ENCODE data around the gene AK8. TPM values are rescaled to one million over a fixed set of nuclear protein-coding genes. Genes with fewer than 3 reads are reported as not detected.

AK8 gene
- total RNA-seq, 1 experiment from 2014 or later = not detected

DNA sequence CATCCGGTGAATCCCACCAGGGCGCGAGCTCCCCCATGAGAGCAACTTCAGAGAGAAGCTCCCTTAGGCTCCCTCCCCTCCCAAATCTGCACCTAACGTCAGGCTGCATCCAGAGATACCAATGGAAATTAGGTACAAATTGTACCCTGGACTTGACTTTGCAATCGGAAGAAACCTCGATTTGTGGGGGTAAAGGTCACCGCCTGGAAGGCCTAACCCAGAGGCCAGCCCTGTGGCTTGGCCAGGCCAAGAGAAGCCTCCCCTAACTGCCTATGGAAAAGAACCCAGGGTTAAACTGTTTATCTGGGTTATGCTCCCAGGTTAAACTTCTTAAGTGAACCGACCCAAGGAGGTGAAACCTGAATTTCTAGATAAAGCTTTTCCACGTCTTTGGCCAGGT lies 127.4 kb downstream of the AK8 start:
- TF ChIP-seq, protein P1, sequence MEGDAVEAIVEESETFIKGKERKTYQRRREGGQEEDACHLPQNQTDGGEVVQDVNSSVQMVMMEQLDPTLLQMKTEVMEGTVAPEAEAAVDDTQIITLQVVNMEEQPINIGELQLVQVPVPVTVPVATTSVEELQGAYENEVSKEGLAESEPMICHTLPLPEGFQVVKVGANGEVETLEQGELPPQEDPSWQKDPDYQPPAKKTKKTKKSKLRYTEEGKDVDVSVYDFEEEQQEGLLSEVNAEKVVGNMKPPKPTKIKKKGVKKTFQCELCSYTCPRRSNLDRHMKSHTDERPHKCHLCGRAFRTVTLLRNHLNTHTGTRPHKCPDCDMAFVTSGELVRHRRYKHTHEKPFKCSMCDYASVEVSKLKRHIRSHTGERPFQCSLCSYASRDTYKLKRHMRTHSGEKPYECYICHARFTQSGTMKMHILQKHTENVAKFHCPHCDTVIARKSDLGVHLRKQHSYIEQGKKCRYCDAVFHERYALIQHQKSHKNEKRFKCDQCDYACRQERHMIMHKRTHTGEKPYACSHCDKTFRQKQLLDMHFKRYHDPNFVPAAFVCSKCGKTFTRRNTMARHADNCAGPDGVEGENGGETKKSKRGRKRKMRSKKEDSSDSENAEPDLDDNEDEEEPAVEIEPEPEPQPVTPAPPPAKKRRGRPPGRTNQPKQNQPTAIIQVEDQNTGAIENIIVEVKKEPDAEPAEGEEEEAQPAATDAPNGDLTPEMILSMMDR (conservative IDR thresholded peaks at IDR 0.05; ENCODE audit: low read depth, low read length) = no peak
- no peak for TF ChIP-seq EZH2 (IDR thresholded peaks at IDR 0.05; ENCODE audit: borderline replicate concordance, low read depth, low read length, poor library complexity, severe bottlenecking)
- Histone ChIP-seq H3K4me3 (ENCODE audit: low read depth, low read length, poor library complexity, severe bottlenecking) (no peak overlapping the region), H3K36me3 (ENCODE audit: insufficient read depth, low read length, poor library complexity, severe bottlenecking) (no peaks in the 10 kb centered on the region), H3K9me3 (ENCODE audit: low read depth, low read length, poor library complexity, severe bottlenecking) (no peaks in the 10 kb centered on the region), H3K27me3 (replicated peaks; ENCODE audit: insufficient read depth, low read depth, low read length, poor library complexity) (peaks cover 9% of the 10 kb centered on the region), H3K4me1 (ENCODE audit: insufficient read depth, low read length, poor library complexity, severe bottlenecking) (peaks cover 2% of the 10 kb centered on the region), H3K27ac (ENCODE audit: low read depth, low read length, poor library complexity, severe bottlenecking) (no peak overlapping the region)
- CTCF ChIA-PET = no interaction called here
- no TSS peak for BruUV-seq (replicated peaks)
- intact Hi-C loops (cut with micrococcal nuclease; ENCODE audit: unreplicated experiment) = no loop called here
- no peak for DNase-seq (ENCODE audit: low spot score)
- POLR2A ChIA-PET (ENCODE audit: low non-redundant PET) = no interaction called here

DNA sequence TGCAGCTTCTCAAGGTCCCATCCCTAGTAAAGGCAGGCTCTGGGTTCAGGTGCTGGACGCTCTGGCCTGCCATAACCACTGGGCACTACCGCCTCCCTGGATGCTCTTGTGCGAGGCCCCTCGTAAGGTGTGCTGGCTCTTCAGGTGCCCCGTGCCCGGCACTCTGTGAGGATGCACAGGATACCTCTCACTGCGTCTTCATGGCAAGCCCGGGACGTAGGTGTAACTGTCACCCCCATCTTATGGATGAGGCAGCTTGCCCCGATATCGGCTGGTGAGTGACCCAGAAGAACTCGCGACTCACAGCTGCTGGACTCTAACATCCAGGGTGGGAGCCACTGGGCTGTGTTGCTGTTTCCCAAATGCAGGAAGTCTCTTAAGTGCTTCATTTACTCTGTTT lies 128.8 kb downstream of the AK8 start:
- POLR2A ChIA-PET (ENCODE audit: low non-redundant PET) = no interaction called here
- DNase-seq (ENCODE audit: low spot score) = no peak
- TF ChIP-seq EZH2 (IDR thresholded peaks at IDR 0.05; ENCODE audit: borderline replicate concordance, low read depth, low read length, poor library complexity, severe bottlenecking) = no peak
- TF ChIP-seq, protein P1 (conservative IDR thresholded peaks at IDR 0.05; ENCODE audit: low read depth, low read length) = no peak

DNA sequence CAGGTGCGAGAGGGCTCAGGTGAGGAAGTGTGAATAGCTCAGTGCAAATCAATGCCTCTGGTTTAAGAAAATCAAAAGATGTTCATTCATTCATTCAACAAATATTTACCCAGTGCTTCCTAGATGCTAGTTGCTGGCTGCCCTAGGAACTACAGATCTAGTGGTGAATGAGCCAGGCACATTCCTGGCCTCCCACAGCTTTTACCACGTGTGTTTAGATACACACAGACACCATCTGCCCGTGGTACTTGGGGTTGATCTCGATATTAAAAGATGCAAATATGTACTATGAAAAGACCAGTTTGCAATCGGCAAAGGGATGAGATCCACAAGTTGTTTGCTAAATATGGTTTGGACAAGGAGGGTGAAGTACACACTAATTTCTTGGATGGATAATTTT lies 129.6 kb downstream of the AK8 start:
- TF ChIP-seq, protein P1 (conservative IDR thresholded peaks at IDR 0.05; ENCODE audit: low read depth, low read length) = no peak
- no peak for TF ChIP-seq EZH2 (IDR thresholded peaks at IDR 0.05; ENCODE audit: borderline replicate concordance, low read depth, low read length, poor library complexity, severe bottlenecking)
- no TSS peak for BruUV-seq (replicated peaks)
- ChIA-PET POLR2A (ENCODE audit: low non-redundant PET) (no interaction called here), CTCF (no interaction called here)
- peaks cover 22% of the 10 kb centered on the region for H3K4me1 ChIP-seq (ENCODE audit: insufficient read depth, low read length, poor library complexity, severe bottlenecking)
- no peaks in the 10 kb centered on the region for H3K36me3 ChIP-seq (ENCODE audit: insufficient read depth, low read length, poor library complexity, severe bottlenecking)
- no peak overlapping the region for H3K4me3 ChIP-seq (ENCODE audit: low read depth, low read length, poor library complexity, severe bottlenecking)
- no peak for DNase-seq (ENCODE audit: low spot score)
- H3K27ac ChIP-seq (ENCODE audit: low read depth, low read length, poor library complexity, severe bottlenecking) = no peak overlapping the region
- peaks cover 31% of the 10 kb centered on the region for H3K27me3 ChIP-seq (replicated peaks; ENCODE audit: insufficient read depth, low read depth, low read length, poor library complexity)
- intact Hi-C loops (cut with micrococcal nuclease; ENCODE audit: unreplicated experiment) = no loop called here
- no peaks in the 10 kb centered on the region for H3K9me3 ChIP-seq (ENCODE audit: low read depth, low read length, poor library complexity, severe bottlenecking)

More for the DNA sequence above, 128.8 kb downstream of the AK8 start:
- intact Hi-C loops (cut with micrococcal nuclease; ENCODE audit: unreplicated experiment) = no loop called here
- H3K9me3 ChIP-seq (ENCODE audit: low read depth, low read length, poor library complexity, severe bottlenecking) = no peaks in the 10 kb centered on the region
- CTCF ChIA-PET = no interaction called here
- no peak overlapping the region for H3K4me3 ChIP-seq (ENCODE audit: low read depth, low read length, poor library complexity, severe bottlenecking)
- no peaks in the 10 kb centered on the region for H3K36me3 ChIP-seq (ENCODE audit: insufficient read depth, low read length, poor library complexity, severe bottlenecking)
- peaks cover 22% of the 10 kb centered on the region for H3K27me3 ChIP-seq (replicated peaks; ENCODE audit: insufficient read depth, low read depth, low read length, poor library complexity)
- H3K27ac ChIP-seq (ENCODE audit: low read depth, low read length, poor library complexity, severe bottlenecking) = no peak overlapping the region
- BruUV-seq (replicated peaks) = no TSS peak
- H3K4me1 ChIP-seq (ENCODE audit: insufficient read depth, low read length, poor library complexity, severe bottlenecking) = peaks cover 15% of the 10 kb centered on the region
